Lower leg skin (tissue), 3 donors: ENCODE data around the gene UBTD1.

Experiments used
- CTCF ChIP-seq, 3 donors: fragments of 450-650 bp; IDR thresholded peaks; one replicate each; pipeline ENCODE4 v1.5.1; 2016; ENCODE audit warnings: antibody characterized with exemption in 3 of 3, mild to moderate bottlenecking in 3 of 3, moderate library complexity in 2 of 3
- POLR2A ChIP-seq, 2 donors: fragments of 450-650 bp; IDR thresholded peaks; one replicate each; pipeline ENCODE4 v1.6.1; 2016 to 2017; ENCODE audit warnings: antibody characterized with exemption in 2 of 2, mild to moderate bottlenecking in 1 of 2, moderate library complexity in 1 of 2

DNA sequence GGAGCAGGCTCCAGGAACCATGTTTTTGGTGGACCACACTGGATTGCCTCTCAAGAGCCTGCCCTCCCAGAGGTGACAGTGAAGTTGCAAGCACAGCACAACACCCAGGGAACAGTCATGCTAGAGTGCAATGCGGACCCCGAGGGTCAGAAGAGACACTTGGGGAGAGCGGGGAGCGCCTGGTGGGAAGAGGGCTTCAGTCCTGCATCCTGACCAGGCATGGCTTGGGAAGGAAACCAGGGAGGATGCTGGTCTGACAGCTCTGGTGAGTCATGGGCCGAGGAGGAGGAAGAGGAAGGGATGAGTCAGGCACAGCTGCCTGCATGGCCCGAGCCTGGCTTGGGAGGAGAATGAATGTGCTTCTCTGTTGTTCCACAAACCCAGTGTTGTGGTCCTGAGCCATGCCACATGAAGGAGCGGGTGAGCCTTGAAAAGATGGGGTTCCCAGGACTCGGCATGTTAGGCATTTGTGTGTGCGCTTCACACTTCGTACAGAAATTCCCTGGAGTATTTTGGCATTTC is 44.4 kb downstream of the UBTD1 start:
- TF ChIP-seq CTCF (IDR thresholded peaks at IDR 0.05): no peak
- TF ChIP-seq POLR2A (IDR thresholded peaks at IDR 0.05): no peak
